Dermis blood vessel endothelial cell (primary cell): ENCODE results near the gene UPF3B. TPM values are rescaled to one million over a fixed set of nuclear protein-coding genes. Genes with fewer than 3 reads are reported as not detected.
A peak's percentile ranks its signal among the peaks of the same experiment; 100 is the strongest.
"Not testable (repeated sequence)": the region's sequence is repeated elsewhere in the genome, so short reads cannot be mapped to it uniquely, and the experiment has no call there.

Source experiments
- DNase-seq: peaks from one replicate; pipeline ENCODE4 v3.0.0; 2010
- total RNA-seq: library from RNA; depleted of rRNA; stranded (reverse); fragments of >200 nt; gene quantifications from 2 replicates; pipeline ENCODE4 v1.2.3, GENCODE V29; 2014

UPF3B gene, protein sequence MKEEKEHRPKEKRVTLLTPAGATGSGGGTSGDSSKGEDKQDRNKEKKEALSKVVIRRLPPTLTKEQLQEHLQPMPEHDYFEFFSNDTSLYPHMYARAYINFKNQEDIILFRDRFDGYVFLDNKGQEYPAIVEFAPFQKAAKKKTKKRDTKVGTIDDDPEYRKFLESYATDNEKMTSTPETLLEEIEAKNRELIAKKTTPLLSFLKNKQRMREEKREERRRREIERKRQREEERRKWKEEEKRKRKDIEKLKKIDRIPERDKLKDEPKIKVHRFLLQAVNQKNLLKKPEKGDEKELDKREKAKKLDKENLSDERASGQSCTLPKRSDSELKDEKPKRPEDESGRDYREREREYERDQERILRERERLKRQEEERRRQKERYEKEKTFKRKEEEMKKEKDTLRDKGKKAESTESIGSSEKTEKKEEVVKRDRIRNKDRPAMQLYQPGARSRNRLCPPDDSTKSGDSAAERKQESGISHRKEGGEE
- total RNA-seq, result 1.9 and 4.0 TPM in 2 replicates

- peak; percentile 97 for DNase-seq
Observed at GRCh38 chrX:119852382-119853353, at the start of gene UPF3B. UPF3B (minus strand) TSS chrX:119852963; CDS start chrX:119852928, 35 bp downstream.

- no peak for DNase-seq
Observed at GRCh38 chrX:119900976-119901375, 48.2 kb upstream of the UPF3B start.

DNA sequence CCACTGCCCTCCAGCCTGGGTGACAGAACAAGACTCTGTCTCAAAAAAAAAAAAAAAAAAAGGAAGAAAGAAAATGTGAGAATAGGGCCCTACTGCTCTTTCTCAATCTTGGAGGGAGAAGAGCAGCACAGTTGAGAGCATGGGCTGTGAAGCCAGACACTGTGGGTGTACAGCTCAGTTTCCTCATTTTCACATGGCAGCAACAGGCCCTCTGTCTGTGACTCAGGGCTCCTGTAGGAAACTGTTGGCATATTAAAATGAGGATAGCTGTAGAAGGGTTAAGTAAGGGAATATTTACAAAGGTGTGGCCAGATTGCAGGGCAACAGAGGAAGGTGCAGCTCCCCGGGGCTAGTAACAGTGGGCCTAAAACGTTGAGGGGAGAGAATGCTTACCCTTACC, 46.4 kb upstream of the UPF3B start:
- DNase-seq, result no peak

DNA sequence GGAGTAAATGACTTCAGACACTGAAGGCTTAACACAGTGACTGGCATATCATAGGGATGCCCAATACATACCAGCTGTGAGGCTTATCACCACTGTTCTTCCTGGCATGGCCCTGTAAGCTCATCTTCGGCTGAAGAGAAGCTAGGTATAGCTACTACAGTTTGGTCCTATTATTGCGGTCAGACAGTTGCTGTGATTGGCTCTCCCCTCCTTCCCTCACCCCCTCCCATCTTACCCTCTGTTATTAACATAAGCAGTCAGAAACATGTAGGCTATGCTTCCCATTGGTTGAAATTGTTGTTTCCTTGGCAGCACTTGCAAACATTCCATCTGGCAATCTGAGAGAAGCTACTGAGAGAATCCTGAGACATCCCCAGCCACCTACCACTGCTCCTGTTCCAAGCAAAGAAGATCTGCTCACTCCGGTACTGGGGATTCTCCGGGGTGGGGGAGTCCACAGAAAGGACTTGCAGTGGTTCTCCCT, 43.1 kb upstream of the UPF3B start, which contains the start of gene AKAP14:
Gene AKAP14, plus strand, starts transcription at position 51 of the 484 bp plus-strand sequence. CDS start 7,331 bp downstream, outside the sequence.
- DNase-seq, result no peak

- DNase-seq, result not testable (repeated sequence)
Observed at GRCh38 chrX:119891961-119892692, 39.4 kb upstream of the UPF3B start.

- not testable (repeated sequence) for DNase-seq
Observed at GRCh38 chrX:119890626-119891025, 37.9 kb upstream of the UPF3B start.

DNA sequence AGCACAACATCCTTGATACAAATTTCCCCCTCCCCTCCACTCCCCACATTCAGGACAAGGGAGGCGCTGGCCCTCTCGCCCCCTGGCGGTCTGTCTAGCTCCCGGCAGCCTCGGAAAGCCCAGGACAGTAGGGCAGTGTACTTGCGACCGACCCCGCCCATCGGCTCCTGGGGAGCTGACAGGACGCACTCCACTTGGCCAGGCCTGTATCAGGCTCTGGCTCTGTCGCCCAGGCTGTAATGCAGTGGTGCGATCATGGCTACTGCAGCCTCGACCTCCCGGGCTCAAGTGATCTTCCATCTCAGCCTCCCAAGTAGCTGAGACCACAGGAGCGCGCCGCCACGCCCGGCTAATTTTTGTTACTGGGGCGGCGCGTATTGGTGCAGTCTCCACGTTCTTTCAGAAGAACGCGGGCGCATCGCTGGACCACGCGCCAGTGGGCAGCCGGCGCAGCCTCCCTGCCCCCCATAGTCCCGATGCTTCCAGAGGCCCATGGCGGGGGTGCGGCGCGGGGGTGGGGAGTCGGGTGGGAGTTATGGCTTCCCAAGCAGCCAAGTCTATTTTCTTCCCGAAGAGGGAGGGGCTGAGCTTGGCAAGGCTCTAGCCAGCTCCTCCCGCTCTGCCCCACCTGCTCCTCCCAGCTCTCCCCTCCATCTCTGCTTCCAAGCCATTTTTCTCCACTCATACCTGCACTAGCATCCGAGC, 35.1 kb upstream of the UPF3B start:
- peak; percentile 74 for DNase-seq

DNA sequence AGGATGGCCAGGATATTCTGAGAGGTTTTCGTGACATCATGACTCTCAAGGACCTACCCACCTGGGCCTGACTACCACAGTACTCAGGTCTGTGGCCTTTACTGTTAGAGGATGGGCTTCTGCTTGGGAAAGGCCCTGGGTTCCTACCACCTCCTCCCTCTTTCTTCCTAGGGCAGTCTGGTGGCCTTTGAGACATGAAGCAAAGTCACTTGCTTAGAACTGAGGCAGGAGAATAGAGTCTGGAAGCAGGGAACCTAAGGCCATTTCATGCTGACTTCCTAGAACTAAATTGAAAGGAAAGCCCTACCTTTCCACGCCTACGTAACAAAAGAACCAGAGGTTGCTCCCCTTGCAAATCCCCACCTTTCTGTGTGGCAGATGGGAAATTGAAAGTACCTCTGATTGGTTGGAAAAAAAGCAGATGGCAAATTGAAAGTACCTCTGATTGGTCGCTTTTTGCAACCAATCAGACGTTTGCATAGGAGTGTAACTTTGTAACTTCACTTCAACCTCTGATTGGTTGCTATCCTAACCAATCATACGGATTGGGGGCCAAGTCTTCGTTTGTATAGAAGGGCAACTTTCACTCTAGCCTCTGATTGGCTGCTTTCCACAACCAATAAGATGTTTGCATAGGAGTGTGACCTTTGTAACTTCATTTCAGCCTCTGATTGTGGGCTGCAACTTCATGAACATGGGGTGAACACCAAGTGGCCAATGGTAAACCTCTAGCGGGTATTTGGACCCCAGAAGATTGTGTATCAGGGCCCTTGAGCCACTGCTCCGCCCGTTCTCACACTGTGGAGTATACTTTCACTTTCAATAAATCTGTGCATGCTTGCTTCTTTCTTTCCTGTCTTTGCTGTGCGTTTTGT, 33.0 kb upstream of the UPF3B start:
- peak; percentile 7 for DNase-seq

GRCh38 chrX:119880552-119881437, 28.0 kb upstream of the UPF3B start:
- DNase-seq, result peak; percentile 71

DNA sequence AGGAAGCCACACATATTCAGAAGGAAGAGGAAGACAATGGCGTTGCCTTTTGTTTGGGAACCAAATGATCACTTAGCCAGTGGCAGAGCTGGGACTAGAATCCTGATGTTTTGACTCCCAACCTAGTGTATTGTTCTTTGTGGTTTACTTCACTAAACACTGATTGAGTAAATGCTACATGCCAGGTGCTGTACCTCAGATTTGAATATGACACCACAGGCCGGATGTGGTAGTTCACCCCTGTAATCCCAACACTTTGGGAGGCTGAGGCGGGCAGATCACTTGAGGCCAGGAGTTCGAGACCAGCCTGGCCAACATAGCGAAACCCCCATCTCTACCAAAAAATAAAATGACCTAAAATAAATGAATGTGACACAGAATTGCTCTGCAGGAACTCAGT, 27.3 kb upstream of the UPF3B start:
- DNase-seq, result no peak

GRCh38 chrX:119878740-119879139, 26.0 kb upstream of the UPF3B start:
- DNase-seq, result no peak

DNA sequence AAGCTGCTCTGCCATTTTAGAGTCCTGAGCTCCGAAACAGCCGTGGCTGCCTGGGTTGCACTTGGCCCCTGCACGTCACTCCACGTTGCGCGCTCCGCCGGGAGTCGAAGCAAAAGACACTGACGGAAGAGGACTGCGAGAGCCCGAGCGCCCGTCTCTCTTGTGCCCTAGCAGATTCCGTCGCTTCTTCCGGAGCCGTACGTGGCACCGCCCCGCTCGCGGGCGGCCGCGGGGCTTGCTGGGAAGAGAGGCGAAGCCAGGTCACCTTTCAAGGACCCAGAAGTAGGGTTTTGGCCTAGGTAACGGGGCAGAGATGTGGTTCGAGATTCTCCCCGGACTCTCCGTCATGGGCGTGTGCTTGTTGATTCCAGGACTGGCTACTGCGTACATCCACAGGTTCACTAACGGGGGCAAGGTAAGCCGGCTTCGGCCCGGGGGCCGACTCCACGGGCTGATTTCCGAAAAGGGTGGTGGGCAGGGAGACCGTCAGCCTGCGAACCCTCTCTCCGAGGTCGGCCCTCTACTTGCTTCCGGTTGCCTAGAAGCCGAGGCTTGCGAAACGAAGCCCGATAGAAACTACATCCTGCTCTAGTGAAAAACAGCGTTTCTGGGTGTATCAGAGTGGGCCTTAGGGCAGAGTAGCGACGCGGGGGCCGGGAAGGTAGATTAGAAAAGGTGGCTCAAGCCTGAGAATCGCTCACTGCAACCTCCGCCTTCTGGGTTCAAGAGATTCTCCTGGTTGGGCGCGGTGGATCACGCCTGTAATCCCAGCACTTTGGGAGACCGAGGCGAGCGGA, 19.0 kb upstream of the UPF3B start, which contains the start of the genes NDUFA1 and RNF113A:
Gene NDUFA1, plus strand, starts transcription at position 234 of the 797 bp plus-strand sequence. Its CDS starts 80 bp downstream, at position 314.
Gene RNF113A, minus strand, starts transcription at position 135 of the 797 bp plus-strand sequence. Its CDS starts 120 bp downstream, at position 15.
- peak; percentile 77 for DNase-seq

DNA sequence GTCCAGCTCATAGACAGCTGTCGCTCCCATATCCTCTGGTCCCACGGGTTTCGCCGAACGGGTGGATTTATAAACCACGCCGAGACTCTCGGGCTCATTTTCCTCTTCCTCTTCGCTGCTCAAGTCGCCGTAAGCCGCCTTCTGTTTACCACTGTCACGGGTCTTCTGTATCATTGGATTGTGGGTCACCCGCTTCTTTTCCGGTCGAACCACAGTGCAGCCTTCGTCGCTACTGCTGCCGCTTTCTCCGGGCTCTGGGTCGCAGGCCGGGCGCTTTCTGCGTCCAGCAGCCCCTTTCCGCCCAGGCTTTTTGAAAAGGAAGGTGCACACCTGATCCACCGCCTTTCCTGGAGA, 18.5 kb upstream of the UPF3B start:
- DNase-seq, result peak; percentile 35

- DNase-seq, result peak; percentile 43
Observed at GRCh38 chrX:119870626-119871131, 17.9 kb upstream of the UPF3B start.

GRCh38 chrX:119853444-119853843, 681 bp upstream of the UPF3B start:
- DNase-seq, result peak; percentile 10

GRCh38 chrX:119833905-119834304, 18.9 kb downstream of the UPF3B start:
- DNase-seq, result no peak

- DNase-seq, result no peak
Observed at GRCh38 chrX:119828446-119828845, 24.3 kb downstream of the UPF3B start.

DNA sequence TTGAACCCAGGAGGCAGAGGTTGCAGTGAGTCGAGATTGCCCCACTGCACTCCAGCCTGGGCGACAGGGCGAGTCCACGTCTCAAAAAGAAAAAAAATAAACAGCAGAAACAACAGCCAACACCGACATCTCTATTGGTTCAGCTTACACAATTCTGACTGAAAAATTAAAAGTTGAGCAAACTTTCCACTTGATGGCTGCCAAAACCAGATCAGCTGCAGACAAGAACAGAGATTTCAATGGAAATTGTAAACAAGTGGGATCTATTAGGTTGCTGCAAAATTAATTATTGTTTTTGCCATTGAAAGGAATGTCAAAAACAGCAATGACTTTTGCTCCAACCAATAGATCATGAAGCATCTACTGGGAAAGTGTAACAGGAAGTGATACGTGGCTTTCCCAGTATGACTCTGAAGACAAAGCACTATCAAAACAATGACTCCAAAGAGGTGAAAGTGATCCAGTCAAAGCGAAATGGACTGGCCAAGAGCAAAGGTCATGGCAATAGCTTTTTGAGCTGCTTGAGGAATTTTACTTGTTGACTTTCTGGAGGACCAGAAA, 26.3 kb downstream of the UPF3B start:
- DNase-seq, result peak; percentile 72
